CD14-positive monocyte (primary cell): ENCODE measurements around the gene GARNL3. TPM values are rescaled to one million over a fixed set of nuclear protein-coding genes. Genes with fewer than 3 reads are reported as not detected.

Source experiments
- DNase-seq, 3 donors: peaks; one replicate each; pipeline ENCODE4 v3.0.0-alpha.2; 2011 to 2022
- H2AFZ ChIP-seq: 2 replicates; pipeline ENCODE4 v1.6.0; 2012; ENCODE audit warnings: mild to moderate bottlenecking, low read depth, low read length, inconsistent platforms; ENCODE audit not compliant: insufficient read depth, poor library complexity, severe bottlenecking
- H3K27ac ChIP-seq, 2 donors: 1 replicate in 1 of 2; 2 replicates in 1 of 2; pipeline ENCODE4 v1.5.1; 2012 to 2013; ENCODE audit warnings: low read length in 2 of 2, control low read depth in 1 of 2, inconsistent platforms in 1 of 2, low read depth in 1 of 2, mild to moderate bottlenecking in 1 of 2
- H3K27me3 ChIP-seq, 2 donors: one replicate each; pipeline versions ENCODE4 v1.6.0 to v1.6.1; 2011 to 2013; ENCODE audit warnings: low read length in 2 of 2; ENCODE audit not compliant: control insufficient read depth in 2 of 2, insufficient read depth in 2 of 2
- H3K36me3 ChIP-seq, 2 donors: replicated peaks in 1 of 2; 1 replicate in 1 of 2; 2 replicates in 1 of 2; pipeline versions ENCODE4 v1.5.1 to v1.6.1; 2012 to 2013; ENCODE audit warnings: low read length in 2 of 2, control low read depth in 1 of 2, inconsistent platforms in 1 of 2, mild to moderate bottlenecking in 1 of 2; ENCODE audit not compliant: insufficient read depth in 2 of 2, control insufficient read depth in 1 of 2
- H3K4me1 ChIP-seq, 2 donors: 1 replicate in 1 of 2; 2 replicates in 1 of 2; pipeline versions ENCODE4 v1.5.1 to v1.6.1; 2012 to 2013; ENCODE audit warnings: low read length in 2 of 2, control low read depth in 1 of 2, inconsistent platforms in 1 of 2, mild to moderate bottlenecking in 1 of 2, moderate library complexity in 1 of 2; ENCODE audit not compliant: insufficient read depth in 2 of 2, control insufficient read depth in 1 of 2
- H3K4me2 ChIP-seq: replicated peaks from 2 replicates; pipeline ENCODE3; 2012; ENCODE audit warnings: low read length, moderate library complexity, mild to moderate bottlenecking; ENCODE audit not compliant: poor library complexity, severe bottlenecking; ENCODE audit errors: extremely low read depth
- H3K4me3 ChIP-seq, 3 experiments: fragments of 200-600 bp in 1 of 3; sonication (generic) in 1 of 3; replicated peaks in 1 of 3; 1 replicate in 2 of 3; 2 replicates in 1 of 3; pipeline ENCODE4 v1.5.1; 2011 to 2013; ENCODE audit warnings: low read length in 3 of 3, mild to moderate bottlenecking in 3 of 3, control low read depth in 2 of 3, low read depth in 2 of 3, inconsistent platforms in 1 of 3, moderate library complexity in 1 of 3
- H3K79me2 ChIP-seq: 2 replicates; pipeline ENCODE4 v1.6.0; 2012; ENCODE audit warnings: mild to moderate bottlenecking, control low read depth, inconsistent platforms, low read length, moderate library complexity; ENCODE audit not compliant: insufficient read depth
- H3K9ac ChIP-seq: 2 replicates; pipeline ENCODE4 v1.6.0; 2017; ENCODE audit warnings: low read length, mild to moderate bottlenecking; ENCODE audit not compliant: insufficient read depth, poor library complexity, severe bottlenecking
- H3K9me3 ChIP-seq, 2 donors: replicated peaks in 1 of 2; 1 replicate in 1 of 2; 2 replicates in 1 of 2; pipeline versions ENCODE4 v1.5.1 to v1.6.1; 2012 to 2013; ENCODE audit warnings: low read length in 2 of 2, control low read depth in 1 of 2; ENCODE audit not compliant: control insufficient read depth in 1 of 2, insufficient read depth in 1 of 2
- H4K20me1 ChIP-seq: 2 replicates; pipeline ENCODE4 v1.6.0; 2012; ENCODE audit warnings: mild to moderate bottlenecking, low read length, control low read depth, moderate library complexity; ENCODE audit not compliant: insufficient read depth
- H3K27ac Mint-ChIP-seq, 7 donors: one replicate each; pipeline ENCODE4 v1.8.0; 2020; ENCODE audit warnings: mild to moderate bottlenecking in 7 of 7, mixed read lengths in 7 of 7, moderate library complexity in 6 of 7, inconsistent platforms in 2 of 7
- H3K27me3 Mint-ChIP-seq, 3 donors: one replicate each; pipeline ENCODE4 v1.8.0; 2021 to 2022; ENCODE audit warnings: low read depth in 3 of 3, mild to moderate bottlenecking in 3 of 3, mixed read lengths in 3 of 3, moderate library complexity in 3 of 3, inconsistent platforms in 1 of 3
- H3K36me3 Mint-ChIP-seq, 2 donors: one replicate each; pipeline ENCODE4 v1.8.0; 2020; ENCODE audit warnings: mixed read lengths in 2 of 2, inconsistent platforms in 1 of 2, mild to moderate bottlenecking in 1 of 2
- H3K4me1 Mint-ChIP-seq: one replicate; pipeline ENCODE4 v1.8.0; 2020; ENCODE audit warnings: mild to moderate bottlenecking, mixed read lengths
- H3K4me3 Mint-ChIP-seq, 2 donors: one replicate each; pipeline ENCODE4 v1.8.0; 2020; ENCODE audit warnings: mild to moderate bottlenecking in 2 of 2, mixed read lengths in 2 of 2, moderate library complexity in 1 of 2
- H3K9me3 Mint-ChIP-seq, 7 donors: one replicate each; pipeline ENCODE4 v1.8.0; 2020 to 2022; ENCODE audit warnings: mixed read lengths in 7 of 7, mild to moderate bottlenecking in 6 of 7, moderate library complexity in 6 of 7, inconsistent platforms in 2 of 7
- WGBS: methylation state at CpG from one replicate; pipeline ENCODE4 v1.1.5; 2013; ENCODE audit warnings: missing lambda C conversion rate; ENCODE audit not compliant: insufficient coverage; 5-methylcytosine and 5-hydroxymethylcytosine counted together
- intact Hi-C, 2 donors: fragments of 100-400 bp; cut with micrococcal nuclease; formaldehyde crosslinking; loops; one replicate each; pipeline versions ENCODE4 v1.15.0 to v1.15.1; 2023
- polyA plus RNA-seq, 3 donors: library from polyadenylated mRNA; depleted of rRNA in 1 of 3; unstranded in 2 of 3; stranded (reverse) in 1 of 3; fragments of 300-500 nt in 2 of 3; fragments of >200 nt in 1 of 3; fragmentation: Illumina TruSeq in 2 of 3; gene quantifications; 1 replicate in 2 of 3; 2 replicates in 1 of 3; pipeline ENCODE4 v1.2.3, GENCODE V29; 2012 to 2021
- TF ChIP-seq, protein P1 (sequence below): fragments of 200-600 bp; IDR thresholded peaks from one replicate; pipeline ENCODE4 v1.8.0; 2022; ENCODE audit warnings: antibody characterized with exemption, mild to moderate bottlenecking

Gene GARNL3
- polyA plus RNA-seq, 3 donors: 0.39 to 1.5 (median 0.94) TPM

DNA sequence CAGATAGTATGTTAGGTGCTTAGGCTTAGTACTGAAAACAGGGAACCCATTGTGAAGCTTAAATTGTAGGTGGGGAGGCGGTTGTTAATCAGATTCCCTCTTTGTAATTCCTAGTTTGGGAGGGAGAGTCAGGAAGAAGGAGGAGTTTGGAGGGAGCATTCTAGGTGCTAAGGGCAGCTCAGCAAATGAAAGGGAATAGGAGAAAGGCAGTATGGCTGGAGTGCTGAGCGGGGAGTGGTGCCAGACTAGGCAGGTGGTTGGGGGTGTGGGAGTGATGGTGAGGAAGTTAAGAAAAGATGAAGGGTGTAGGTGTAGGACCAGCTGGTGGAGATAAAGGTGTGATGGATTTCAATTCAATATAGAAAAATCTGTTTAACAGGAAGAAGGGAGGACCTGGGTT lies 11.1 kb upstream of the GARNL3 start:
- H3K27me3 Mint-ChIP-seq: peaks cover 3 to 8% (median 6%) of the 10 kb centered on the region in 3 donors
- no peaks in the 10 kb centered on the region for H3K4me1 Mint-ChIP-seq
- no peaks in the 10 kb centered on the region for H3K36me3 Mint-ChIP-seq
- Histone ChIP-seq H3K36me3 (no peaks in the 10 kb centered on the region), H3K9me3 (no peaks in the 10 kb centered on the region), H3K4me2 (no peak overlapping the region), H4K20me1 (no peaks in the 10 kb centered on the region), H3K4me3 (no peak overlapping the region), H3K79me2 (no peaks in the 10 kb centered on the region), H3K9ac (no peak overlapping the region), H3K27me3 (no peaks in the 10 kb centered on the region), H3K4me1 (no peaks in the 10 kb centered on the region), H3K27ac (no peak overlapping the region), H2AFZ (no peak overlapping the region)
- intact Hi-C loops: no loop called here
- no peak overlapping the region for H3K4me3 Mint-ChIP-seq
- TF ChIP-seq, protein P1, sequence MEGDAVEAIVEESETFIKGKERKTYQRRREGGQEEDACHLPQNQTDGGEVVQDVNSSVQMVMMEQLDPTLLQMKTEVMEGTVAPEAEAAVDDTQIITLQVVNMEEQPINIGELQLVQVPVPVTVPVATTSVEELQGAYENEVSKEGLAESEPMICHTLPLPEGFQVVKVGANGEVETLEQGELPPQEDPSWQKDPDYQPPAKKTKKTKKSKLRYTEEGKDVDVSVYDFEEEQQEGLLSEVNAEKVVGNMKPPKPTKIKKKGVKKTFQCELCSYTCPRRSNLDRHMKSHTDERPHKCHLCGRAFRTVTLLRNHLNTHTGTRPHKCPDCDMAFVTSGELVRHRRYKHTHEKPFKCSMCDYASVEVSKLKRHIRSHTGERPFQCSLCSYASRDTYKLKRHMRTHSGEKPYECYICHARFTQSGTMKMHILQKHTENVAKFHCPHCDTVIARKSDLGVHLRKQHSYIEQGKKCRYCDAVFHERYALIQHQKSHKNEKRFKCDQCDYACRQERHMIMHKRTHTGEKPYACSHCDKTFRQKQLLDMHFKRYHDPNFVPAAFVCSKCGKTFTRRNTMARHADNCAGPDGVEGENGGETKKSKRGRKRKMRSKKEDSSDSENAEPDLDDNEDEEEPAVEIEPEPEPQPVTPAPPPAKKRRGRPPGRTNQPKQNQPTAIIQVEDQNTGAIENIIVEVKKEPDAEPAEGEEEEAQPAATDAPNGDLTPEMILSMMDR: no peak
- 100% methylated on average over 2 of the region's 2 CpGs for WGBS
- no peak for DNase-seq
- no peak overlapping the region for H3K27ac Mint-ChIP-seq
- H3K9me3 Mint-ChIP-seq: peaks cover 0 to 1% (median 0%) of the 10 kb centered on the region in 7 donors

- Histone ChIP-seq H3K9ac (no peak overlapping the region), H3K27ac (no peak overlapping the region), H3K27me3 (no peaks in the 10 kb centered on the region), H2AFZ (no peak overlapping the region), H3K9me3 (no peaks in the 10 kb centered on the region), H3K79me2 (no peaks in the 10 kb centered on the region), H3K4me3 (no peak overlapping the region), H3K36me3 (no peaks in the 10 kb centered on the region), H3K4me1 (no peaks in the 10 kb centered on the region), H4K20me1 (no peaks in the 10 kb centered on the region), H3K4me2 (no peak overlapping the region)
- no peaks in the 10 kb centered on the region for H3K36me3 Mint-ChIP-seq
- H3K27me3 Mint-ChIP-seq: peaks cover 1 to 6% (median 2%) of the 10 kb centered on the region in 3 donors
- intact Hi-C loops: no loop called here
- no peak for DNase-seq
- no peaks in the 10 kb centered on the region for H3K4me1 Mint-ChIP-seq
- H3K9me3 Mint-ChIP-seq: peaks cover 0 to 1% (median 0%) of the 10 kb centered on the region in 7 donors
- TF ChIP-seq, protein P1: no peak
- H3K27ac Mint-ChIP-seq: no peak overlapping the region
- no peak overlapping the region for H3K4me3 Mint-ChIP-seq
Observed at GRCh38 chr9:127255692-127256091, 8.9 kb upstream of the GARNL3 start.
